ENCODE data around the gene PKD1L1.

DNA sequence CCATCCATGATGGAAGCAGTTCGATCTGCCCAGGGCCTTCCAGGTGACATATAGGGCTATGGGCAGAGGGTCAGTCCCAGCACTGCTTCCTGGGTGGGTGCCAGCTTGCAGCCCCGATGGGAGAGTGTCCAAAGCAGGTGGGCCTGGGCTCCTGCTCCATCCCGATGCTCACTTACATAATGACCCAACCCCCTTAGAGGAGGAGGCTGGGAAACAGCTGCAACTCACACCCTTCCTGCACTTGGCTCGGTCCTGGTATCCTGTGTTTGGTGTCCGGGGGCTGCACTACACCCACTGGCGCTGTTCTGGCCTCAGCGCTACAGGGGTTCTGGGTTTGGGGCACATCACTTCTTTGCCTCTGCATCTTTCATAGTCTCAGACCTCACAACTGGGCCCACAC lies 58.5 kb downstream of the PKD1L1 start:
- TF ChIP-seq EZH2phosphoT487 (IDR thresholded peaks at IDR 0.05; ENCODE audit: borderline replicate concordance, low read depth): no peak
- no peak for TF ChIP-seq MXI1 (IDR thresholded peaks at IDR 0.05; ENCODE audit: low read depth, low read length)
- TF ChIP-seq, protein P1, sequence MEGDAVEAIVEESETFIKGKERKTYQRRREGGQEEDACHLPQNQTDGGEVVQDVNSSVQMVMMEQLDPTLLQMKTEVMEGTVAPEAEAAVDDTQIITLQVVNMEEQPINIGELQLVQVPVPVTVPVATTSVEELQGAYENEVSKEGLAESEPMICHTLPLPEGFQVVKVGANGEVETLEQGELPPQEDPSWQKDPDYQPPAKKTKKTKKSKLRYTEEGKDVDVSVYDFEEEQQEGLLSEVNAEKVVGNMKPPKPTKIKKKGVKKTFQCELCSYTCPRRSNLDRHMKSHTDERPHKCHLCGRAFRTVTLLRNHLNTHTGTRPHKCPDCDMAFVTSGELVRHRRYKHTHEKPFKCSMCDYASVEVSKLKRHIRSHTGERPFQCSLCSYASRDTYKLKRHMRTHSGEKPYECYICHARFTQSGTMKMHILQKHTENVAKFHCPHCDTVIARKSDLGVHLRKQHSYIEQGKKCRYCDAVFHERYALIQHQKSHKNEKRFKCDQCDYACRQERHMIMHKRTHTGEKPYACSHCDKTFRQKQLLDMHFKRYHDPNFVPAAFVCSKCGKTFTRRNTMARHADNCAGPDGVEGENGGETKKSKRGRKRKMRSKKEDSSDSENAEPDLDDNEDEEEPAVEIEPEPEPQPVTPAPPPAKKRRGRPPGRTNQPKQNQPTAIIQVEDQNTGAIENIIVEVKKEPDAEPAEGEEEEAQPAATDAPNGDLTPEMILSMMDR (IDR thresholded peaks at IDR 0.05): no peak
- TF ChIP-seq ELF1 (IDR thresholded peaks at IDR 0.05): no peak
- no peak for TF ChIP-seq RFX5 (IDR thresholded peaks at IDR 0.05; ENCODE audit: low read length)
- no peak for TF ChIP-seq FOXM1 (IDR thresholded peaks at IDR 0.05; ENCODE audit: low read depth)
- no peak for TF ChIP-seq SIN3A (IDR thresholded peaks at IDR 0.05; ENCODE audit: borderline replicate concordance, low read depth, low read length)
- TF ChIP-seq, protein P2, sequence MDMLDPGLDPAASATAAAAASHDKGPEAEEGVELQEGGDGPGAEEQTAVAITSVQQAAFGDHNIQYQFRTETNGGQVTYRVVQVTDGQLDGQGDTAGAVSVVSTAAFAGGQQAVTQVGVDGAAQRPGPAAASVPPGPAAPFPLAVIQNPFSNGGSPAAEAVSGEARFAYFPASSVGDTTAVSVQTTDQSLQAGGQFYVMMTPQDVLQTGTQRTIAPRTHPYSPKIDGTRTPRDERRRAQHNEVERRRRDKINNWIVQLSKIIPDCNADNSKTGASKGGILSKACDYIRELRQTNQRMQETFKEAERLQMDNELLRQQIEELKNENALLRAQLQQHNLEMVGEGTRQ (IDR thresholded peaks at IDR 0.05; ENCODE audit: borderline replicate concordance, low read depth, low read length): no peak
- TF ChIP-seq YY1 (IDR thresholded peaks at IDR 0.05; ENCODE audit: low read depth): no peak
- TF ChIP-seq FOSL2 (IDR thresholded peaks at IDR 0.05; ENCODE audit: borderline replicate concordance, low read depth): no peak
- TF ChIP-seq RAD21 (IDR thresholded peaks at IDR 0.05; ENCODE audit: low read length): no peak

All from SK-N-SH (cell line).